HepG2 (cell line): ENCODE measurements around the gene CCT3. TPM values are rescaled to one million over a fixed set of nuclear protein-coding genes. Genes with fewer than 3 reads are reported as not detected.

ENCODE experiments used
- ATAC-seq: fragments of 200-7000 bp; cut with Tn5 transposase; 3 replicates; pipeline ENCODE4 v1.9.1; 2020; ENCODE audit warnings: mild to moderate bottlenecking, moderate library complexity
- BruUV-seq: library from RNA; stranded (reverse); fragments of 400-500 nt; replicated peaks from 2 replicates; lab custom pipeline; 2021; lab: Mats Ljungman, UMichigan
- CTCF ChIA-PET: fragments of 300-600 bp; formaldehyde crosslinking; extraction: SDS; loops from one replicate; lab custom pipeline; 2021; ENCODE audit warnings: low total read pairs, inconsistent platforms, low intra/inter-chr PET ratio; lab: Yijun Ruan, JAX
- POLR2A ChIA-PET: fragments of 350-600 bp; sonication (Branson Sonifier 250); formaldehyde crosslinking; loops from one replicate; lab custom pipeline; 2020; ENCODE audit warnings: antibody characterized with exemption, inconsistent platforms; lab: Yijun Ruan, JAX
- DNase-seq: peaks from one replicate; pipeline ENCODE4 v3.0.0-alpha.2; 2015; ENCODE audit warnings: low spot score
- FAIRE-seq: peaks from 3 replicates; lab custom pipeline; 2011; peaks lifted over from hg19 to GRCh38; lab: Jason Lieb, UNC
- H2AFZ ChIP-seq: one replicate; pipeline ENCODE4 v1.6.1; 2011; ENCODE audit warnings: low read length, inconsistent platforms
- H3K27ac ChIP-seq: fragments of 300-600 bp; 3 replicates; pipeline ENCODE4 v1.8.0; 2011; ENCODE audit warnings: mixed run types, mild to moderate bottlenecking, mixed read lengths, low read length, inconsistent platforms; ENCODE audit not compliant: insufficient read depth; ENCODE audit errors: extremely low read length
- H3K27me3 ChIP-seq, 2 experiments: fragments of 200-600 bp in 1 of 2; 2 replicates in 1 of 2; 3 replicates in 1 of 2; pipeline versions ENCODE4 v1.6.0 to v1.8.0; 2011; ENCODE audit warnings: low read length in 2 of 2, mild to moderate bottlenecking in 2 of 2, moderate library complexity in 2 of 2, inconsistent platforms in 1 of 2; ENCODE audit not compliant: insufficient read depth in 2 of 2, control insufficient read depth in 1 of 2
- H3K36me3 ChIP-seq, 2 experiments: fragments of 200-600 bp in 1 of 2; replicated peaks in 1 of 2; 2 replicates in 1 of 2; 3 replicates in 1 of 2; pipeline versions ENCODE4 v1.5.1 to v1.8.0; 2011; ENCODE audit warnings: low read length in 2 of 2, inconsistent platforms in 1 of 2; ENCODE audit not compliant: insufficient read depth in 2 of 2, control insufficient read depth in 1 of 2
- H3K4me1 ChIP-seq: 2 replicates; pipeline ENCODE4 v1.5.1; 2012; ENCODE audit warnings: low read length, inconsistent platforms; ENCODE audit not compliant: insufficient read depth
- H3K4me2 ChIP-seq: 2 replicates; pipeline ENCODE4 v1.6.0; 2011; ENCODE audit warnings: low read depth, low read length, inconsistent platforms
- H3K4me3 ChIP-seq, 3 experiments: fragments of 200-600 bp in 1 of 3; sonication (generic), shearing (Covaris generic) in 1 of 3; replicated peaks in 1 of 3; 2 replicates each; pipeline ENCODE4 v1.5.1; 2011 to 2016; ENCODE audit warnings: low read length in 3 of 3, inconsistent platforms in 2 of 3, low read depth in 2 of 3, mild to moderate bottlenecking in 2 of 3, control low read depth in 1 of 3, mixed read lengths in 1 of 3; ENCODE audit not compliant: insufficient read depth in 1 of 3
- H3K79me2 ChIP-seq: one replicate; pipeline ENCODE4 v1.6.1; 2011; ENCODE audit warnings: low read length, inconsistent platforms; ENCODE audit not compliant: insufficient read depth
- H3K9ac ChIP-seq: 2 replicates; pipeline ENCODE4 v1.6.0; 2011; ENCODE audit warnings: mild to moderate bottlenecking, low read depth, low read length, inconsistent platforms; ENCODE audit not compliant: insufficient read depth
- H3K9me3 ChIP-seq: 2 replicates; pipeline ENCODE4 v1.5.1; 2012; ENCODE audit warnings: mild to moderate bottlenecking, low read length
- H4K20me1 ChIP-seq: 2 replicates; pipeline ENCODE4 v1.6.0; 2011; ENCODE audit warnings: inconsistent platforms, mild to moderate bottlenecking, low read length, moderate library complexity; ENCODE audit not compliant: insufficient read depth
- ASH2L ChIP-seq: fragments of 300-600, 200-600 bp; sonication (generic); IDR thresholded peaks from 2 replicates; pipeline ENCODE4 v1.7.0; 2017; ENCODE audit warnings: low read depth, mild to moderate bottlenecking, moderate library complexity, mixed read lengths, low read length; ENCODE audit not compliant: insufficient read length
- CENPBD1 ChIP-seq: sonication (generic); formaldehyde crosslinking; IDR thresholded peaks from 2 replicates; pipeline ENCODE4 v1.8.0; 2022; ENCODE audit warnings: missing genetic modification reagents, low read depth, mild to moderate bottlenecking, borderline replicate concordance
- CREB1 ChIP-seq, 2 experiments: fragments of 450-650 bp in 1 of 2; IDR thresholded peaks; 2 replicates each; pipeline ENCODE4 v1.6.1; 2016 to 2017; ENCODE audit warnings: control low read depth in 1 of 2, mild to moderate bottlenecking in 1 of 2, missing compliant biosample characterization in 1 of 2, missing genetic modification characterization in 1 of 2
- EEA1 ChIP-seq: sonication (generic); formaldehyde crosslinking; IDR thresholded peaks from 2 replicates; pipeline ENCODE4 v1.5.1; 2020; ENCODE audit warnings: mild to moderate bottlenecking, missing genetic modification reagents, borderline replicate concordance
- FOSL1 ChIP-seq: sonication (generic); formaldehyde crosslinking; IDR thresholded peaks from 2 replicates; pipeline ENCODE4 v1.9.0; 2021; ENCODE audit warnings: missing genetic modification reagents, borderline replicate concordance
- FOXP1 ChIP-seq, 2 experiments: fragments of 450-650 bp in 1 of 2; IDR thresholded peaks; 2 replicates each; pipeline ENCODE4 v1.6.1; 2017 to 2018; ENCODE audit warnings: antibody characterized with exemption in 1 of 2
- GABPB1 ChIP-seq: IDR thresholded peaks from 2 replicates; pipeline ENCODE4 v1.6.1; 2016; ENCODE audit warnings: mild to moderate bottlenecking, missing genetic modification reagents, moderate library complexity, missing compliant biosample characterization
- MLX ChIP-seq: IDR thresholded peaks from 2 replicates; pipeline ENCODE4 v1.6.1; 2016
- MYNN ChIP-seq: sonication (generic); formaldehyde crosslinking; IDR thresholded peaks from 2 replicates; pipeline ENCODE4 v1.4.0; 2020; ENCODE audit warnings: mild to moderate bottlenecking, low read depth, missing genetic modification reagents
- SP2 ChIP-seq: sonication (generic); formaldehyde crosslinking; IDR thresholded peaks from 2 replicates; pipeline ENCODE4 v1.5.1; 2020; ENCODE audit warnings: mild to moderate bottlenecking, missing genetic modification reagents
- SYNCRIP ChIP-seq: fragments of 200-400 bp; formaldehyde crosslinking; IDR thresholded peaks from 2 replicates; pipeline ENCODE4 v1.6.1; 2018; ENCODE audit warnings: mild to moderate bottlenecking, low read depth, low read length; ENCODE audit not compliant: insufficient read depth
- ZNF225 ChIP-seq: sonication (generic); formaldehyde crosslinking; IDR thresholded peaks from 2 replicates; pipeline ENCODE4 v1.4.0; 2020; ENCODE audit warnings: mild to moderate bottlenecking, missing genetic modification reagents
- ZNF276 ChIP-seq: sonication (generic); formaldehyde crosslinking; IDR thresholded peaks from 2 replicates; pipeline ENCODE4 v1.4.0; 2020; ENCODE audit warnings: mild to moderate bottlenecking, low read depth, missing genetic modification reagents
- ZNF616 ChIP-seq: sonication (generic); formaldehyde crosslinking; IDR thresholded peaks from 2 replicates; pipeline ENCODE4 v1.5.0; 2020; ENCODE audit warnings: low read depth, mild to moderate bottlenecking, missing genetic modification reagents
- ZUFSP ChIP-seq: sonication (generic); formaldehyde crosslinking; IDR thresholded peaks from 2 replicates; pipeline ENCODE4 v1.9.0; 2021; ENCODE audit warnings: missing genetic modification reagents, mild to moderate bottlenecking, borderline replicate concordance
- WGBS: methylation state at CpG from one replicate; pipeline ENCODE4 v1.1.6; 2017; ENCODE audit warnings: low lambda C conversion rate; 5-methylcytosine and 5-hydroxymethylcytosine counted together
- in situ Hi-C: cut with HindIII; loops from 2 replicates; pipeline ENCODE4 v1.10.0; 2017; ENCODE audit warnings: low pct_unique_long_range_greater_than_20kb; ENCODE audit not compliant: extremely low pct_ligation_motif_present
- intact Hi-C: fragments of 100-400 bp; cut with micrococcal nuclease; formaldehyde crosslinking; loops from one replicate; pipeline ENCODE4 v1.10.0; 2022; ENCODE audit not compliant: unreplicated experiment
- polyA plus RNA-seq, 8 experiments: library from polyadenylated mRNA; depleted of rRNA in 3 of 8; stranded (reverse) in 7 of 8; unstranded in 1 of 8; fragments of >200 nt; fragmentation: Illumina TruSeq in 4 of 8; extraction: Trizol in 4 of 8; gene quantifications; 2 replicates each; pipeline versions ENCODE4 v1.2.1 to v1.2.3, GENCODE V29; 2011 to 2016; ENCODE audit warnings: low read depth in 4 of 8, missing spikeins in 1 of 8, mixed read lengths in 1 of 8; ENCODE audit not compliant: insufficient read depth in 1 of 8
- total RNA-seq, 5 experiments: library from RNA; depleted of rRNA; stranded (reverse); fragments of >200 nt; fragmentation: Illumina TruSeq; extraction: Trizol; gene quantifications; 2 replicates each; pipeline ENCODE4 v1.2.3, GENCODE V29; 2016; ENCODE audit warnings: low read depth in 1 of 5

Gene CCT3
- total and polyA plus RNA-seq, 2 of the 13 experiments (the other 11 are each of a cell fraction or from before 2014, with no cell fraction given) = 319 to 615 TPM

GRCh38 chr1:156368889-156369684 is 31.0 kb upstream of the CCT3 start, which contains the start of gene RHBG (continued):
- peak; percentile 75; the same call in 1 of the 2 replicates for TF ChIP-seq GABPB1

GRCh38 chr1:156368157-156368658 is 30.1 kb upstream of the CCT3 start:
- BruUV-seq = no TSS peak
- peak; percentile 67 for DNase-seq
- CTCF ChIA-PET = no interaction called here
- no peak for TF ChIP-seq SYNCRIP
- TF ChIP-seq SP2 (CRISPR knock-in tag) = no peak
- TF ChIP-seq MLX (CRISPR knock-in tag) = no peak
- TF ChIP-seq ASH2L = peak; percentile 15
- TF ChIP-seq ZNF225 = no peak
- TF ChIP-seq FOXP1 (IDR thresholded peaks at IDR 0.05) = no peak
- TF ChIP-seq FOXP1 (CRISPR knock-in tag; IDR thresholded peaks at IDR 0.05) = peak; percentile 53
- TF ChIP-seq ZNF276 (CRISPR knock-in tag) = no peak
- no peak for TF ChIP-seq ZUFSP (CRISPR knock-in tag)
- TF ChIP-seq MYNN = no peak
- TF ChIP-seq ZNF616 (CRISPR knock-in tag) = no peak
- TF ChIP-seq CENPBD1 (CRISPR knock-in tag) = no peak
- TF ChIP-seq CREB1 (IDR thresholded peaks at IDR 0.05) = no peak
- no peak for TF ChIP-seq CREB1 (CRISPR knock-in tag; IDR thresholded peaks at IDR 0.05)
- no peak for TF ChIP-seq EEA1 (CRISPR knock-in tag)
- TF ChIP-seq FOSL1 = no peak

More at GRCh38 chr1:156368157-156368658, 30.1 kb upstream of the CCT3 start:
- WGBS = under 1% methylated on average over 6 of the region's 7 CpGs
- POLR2A ChIA-PET = interaction anchor here (1.0 to 8.5 kb wide), 3 partner anchors 13 to 85 kb away, joined by 3 to 189 read pairs (median 8); partner anchors contain the start of genes CCT3, SMG5 and TSACC
- Histone ChIP-seq H3K9me3 (no peaks in the 10 kb centered on the region), H3K36me3 (no peaks in the 10 kb centered on the region; a peak in 1 of 5 replicates), H3K27ac (peak overlapping the region; percentile 98), H4K20me1 (no peaks in the 10 kb centered on the region), H3K4me1 (peaks cover 79% of the 10 kb centered on the region), H3K9ac (peak overlapping the region; percentile 90), H3K27me3 (no peaks in the 10 kb centered on the region; a peak in 1 of 5 replicates), H3K4me2 (peak overlapping the region; percentile 98), H2AFZ (no peak overlapping the region), H3K4me3 (peak overlapping the region; percentile 70 to 91 (median 90)), H3K79me2 (peaks cover 32% of the 10 kb centered on the region)
- ATAC-seq = peak; percentile 67
- in situ Hi-C loops = no loop called here
- peak; percentile 34 for FAIRE-seq
- intact Hi-C loops = no loop called here
